Spinal cord (tissue), 10 donors: ENCODE data around the gene CDC42BPB. TPM values are rescaled to one million over a fixed set of nuclear protein-coding genes. Genes with fewer than 3 reads are reported as not detected.

Source experiments
- DNase-seq, 6 donors: peaks; one replicate each; pipeline versions ENCODE4 v3.0.0 to v3.0.0-alpha.2; 2013 to 2015; ENCODE audit warnings: low spot score in 6 of 6, low read depth in 4 of 6
- H3K27ac ChIP-seq: one replicate; pipeline ENCODE4 v1.5.1; 2013; ENCODE audit warnings: low read depth, low read length, control low read depth
- H3K27me3 ChIP-seq: one replicate; pipeline ENCODE4 v1.6.1; 2013; ENCODE audit warnings: low read length; ENCODE audit not compliant: control insufficient read depth, insufficient read depth
- H3K36me3 ChIP-seq: one replicate; pipeline ENCODE4 v1.6.1; 2013; ENCODE audit warnings: low read length; ENCODE audit not compliant: control insufficient read depth, insufficient read depth
- H3K4me1 ChIP-seq: one replicate; pipeline ENCODE4 v1.6.1; 2013; ENCODE audit warnings: low read length; ENCODE audit not compliant: control insufficient read depth, insufficient read depth
- H3K4me3 ChIP-seq: one replicate; pipeline ENCODE4 v1.5.1; 2013; ENCODE audit warnings: low read depth, low read length, control low read depth
- H3K9me3 ChIP-seq: one replicate; pipeline ENCODE4 v1.6.1; 2013; ENCODE audit warnings: low read length; ENCODE audit not compliant: control insufficient read depth, insufficient read depth
- WGBS: methylation state at CpG from one replicate; pipeline ENCODE4 v1.1.5; 2013; ENCODE audit warnings: missing lambda C conversion rate; ENCODE audit not compliant: insufficient coverage; 5-methylcytosine and 5-hydroxymethylcytosine counted together
- polyA plus RNA-seq, 2 donors: library from polyadenylated mRNA; unstranded; fragments of 120-200 nt; gene quantifications; one replicate each; pipeline ENCODE4 v1.2.1, GENCODE V29; 2013; ENCODE audit not compliant: insufficient read length in 2 of 2
- total RNA-seq, 2 donors: library from RNA; depleted of rRNA in 1 of 2; stranded (reverse); fragments of 120-200 nt in 1 of 2; fragments of >200 nt in 1 of 2; gene quantifications; one replicate each; pipeline versions ENCODE4 v1.2.3 to v1.2.4, GENCODE V29; 2013 to 2014
- donor health status: healthy.

CDC42BPB gene
- total and polyA plus RNA-seq, 4 donors, result 69.0 to 115 (median 96.3) TPM

DNA sequence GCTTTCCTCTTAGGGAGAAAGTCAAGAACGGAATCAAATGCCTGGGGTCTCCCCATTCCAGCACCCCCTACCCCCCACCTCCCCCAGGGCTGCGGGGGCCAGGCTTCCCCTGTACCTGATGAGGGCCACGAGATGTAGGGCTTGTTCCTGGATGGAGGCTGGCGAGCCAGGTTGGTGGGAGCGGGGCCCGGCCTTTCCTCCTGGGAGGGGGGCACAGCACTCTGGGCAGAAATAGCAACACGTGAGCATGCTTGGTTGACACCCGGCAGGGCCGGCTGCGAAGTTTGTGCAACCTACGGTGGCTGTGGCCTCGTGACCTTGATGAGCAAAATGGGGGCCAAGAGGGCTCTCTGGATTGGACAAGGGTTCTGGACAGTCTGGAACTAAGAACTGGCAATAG, 119.2 kb downstream of the CDC42BPB start:
- H3K36me3 ChIP-seq, result peaks cover 75% of the 10 kb centered on the region
- H3K27ac ChIP-seq, result no peak overlapping the region
- no peak overlapping the region for H3K4me3 ChIP-seq
- no peaks in the 10 kb centered on the region for H3K9me3 ChIP-seq
- no peak for DNase-seq
- no peaks in the 10 kb centered on the region for H3K4me1 ChIP-seq
- WGBS, result 96% methylated on average over 11 of the region's 12 CpGs
- no peaks in the 10 kb centered on the region for H3K27me3 ChIP-seq

DNA sequence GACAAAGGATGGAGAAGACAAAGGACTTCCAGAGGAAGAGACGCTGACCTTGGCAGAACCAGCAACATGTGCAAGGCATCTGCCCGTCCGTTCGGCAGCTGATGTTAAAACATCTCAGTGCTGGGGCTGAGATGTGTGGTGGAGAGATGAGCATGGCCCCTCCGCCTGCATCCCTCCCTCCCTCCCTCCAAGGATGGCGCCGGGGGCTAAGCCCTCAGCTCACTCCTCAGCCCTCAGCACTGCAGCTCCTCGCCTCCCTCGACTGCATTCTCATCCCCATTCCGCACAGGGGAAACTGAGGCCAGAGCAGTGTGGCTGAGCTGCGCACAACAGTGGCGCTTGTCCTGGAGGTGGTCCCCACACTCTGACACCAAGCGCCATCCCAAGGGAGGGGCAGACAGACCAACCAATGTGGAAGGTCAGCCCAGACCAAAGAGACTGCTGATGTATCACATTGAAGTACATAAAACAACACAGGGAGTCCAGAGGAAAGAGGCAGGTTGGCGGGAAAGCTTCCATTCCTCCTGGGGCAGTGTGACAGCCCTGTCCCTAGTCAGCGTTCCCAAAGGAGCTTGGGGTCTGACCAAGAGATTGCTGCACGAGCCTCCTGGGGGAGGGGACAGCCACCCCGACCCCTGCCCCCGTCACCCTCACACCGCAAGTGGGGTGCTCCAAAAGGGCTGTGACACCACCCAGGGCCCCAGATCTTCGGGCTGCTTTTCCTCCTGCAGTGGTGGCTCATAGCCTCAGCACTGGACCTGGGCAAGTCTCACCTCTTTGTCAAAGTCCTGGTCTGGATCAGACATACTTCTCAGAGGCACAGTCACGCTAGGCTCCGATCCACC, 119.8 kb downstream of the CDC42BPB start:
- no peak overlapping the region for H3K4me3 ChIP-seq
- H3K4me1 ChIP-seq, result no peaks in the 10 kb centered on the region
- H3K27ac ChIP-seq, result no peak overlapping the region
- H3K36me3 ChIP-seq, result peaks cover 74% of the 10 kb centered on the region
- no peaks in the 10 kb centered on the region for H3K27me3 ChIP-seq
- no peaks in the 10 kb centered on the region for H3K9me3 ChIP-seq
- 89% methylated on average over 16 of the region's 22 CpGs for WGBS
- DNase-seq, result no peak

DNA sequence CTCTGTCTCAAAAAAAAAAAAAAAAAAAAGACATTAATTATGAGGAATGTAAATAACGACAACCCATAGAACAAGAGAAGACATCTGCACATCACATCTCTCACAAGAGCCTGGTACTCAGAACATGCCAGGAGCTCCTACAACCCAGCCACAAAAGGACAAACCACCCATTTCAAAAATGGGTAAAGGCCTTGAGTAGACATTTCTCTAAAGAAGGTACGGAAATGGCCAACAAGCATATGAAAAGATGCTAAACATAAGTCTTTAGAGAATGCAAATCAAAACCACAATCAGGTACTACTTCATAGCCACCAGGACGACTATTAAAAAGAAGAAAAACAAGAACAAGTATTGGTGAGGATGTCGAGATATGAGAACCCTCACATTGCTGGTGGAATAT, 121.6 kb downstream of the CDC42BPB start:
- H3K4me3 ChIP-seq, result no peak overlapping the region
- WGBS, result no CpG with 5 or more reads among the region's 4 CpGs
- H3K27me3 ChIP-seq, result peaks cover 6% of the 10 kb centered on the region
- no peak for DNase-seq
- no peak overlapping the region for H3K27ac ChIP-seq
- H3K9me3 ChIP-seq, result no peaks in the 10 kb centered on the region
- H3K36me3 ChIP-seq, result peaks cover 75% of the 10 kb centered on the region
- H3K4me1 ChIP-seq, result peaks cover 2% of the 10 kb centered on the region

DNA sequence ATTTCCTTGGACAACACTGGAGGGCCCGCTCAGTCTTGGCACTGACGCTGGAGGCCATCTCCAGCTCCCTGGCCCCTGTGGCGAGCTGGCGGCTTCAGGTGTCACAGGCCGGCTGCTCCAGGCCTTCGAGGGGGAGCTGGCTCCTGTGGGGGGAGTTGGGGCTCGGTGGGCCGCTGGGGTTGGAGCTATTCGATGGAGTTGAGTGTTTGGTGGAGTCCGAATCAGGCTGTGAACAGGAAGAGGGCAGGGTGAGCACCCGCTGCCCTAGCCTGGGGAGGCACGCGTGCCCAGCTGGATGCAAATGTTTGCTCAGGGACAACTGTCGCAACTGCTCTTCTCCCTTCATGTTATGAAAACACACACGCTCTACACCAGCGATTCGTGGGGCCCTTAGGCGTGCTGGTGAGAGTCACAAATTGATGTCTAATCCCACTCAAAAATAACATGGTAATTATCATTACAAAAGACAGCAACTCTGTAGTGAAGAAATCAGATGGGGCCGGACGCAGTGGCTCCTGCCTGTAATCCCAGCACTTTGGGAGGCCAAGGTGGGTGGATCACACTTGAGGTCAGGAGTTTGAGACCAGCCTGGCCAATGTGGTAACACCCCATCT, 123.6 kb downstream of the CDC42BPB start:
- no peak for DNase-seq
- H3K27ac ChIP-seq, result no peak overlapping the region
- peaks cover 19% of the 10 kb centered on the region for H3K4me1 ChIP-seq
- peaks cover 58% of the 10 kb centered on the region for H3K36me3 ChIP-seq
- H3K9me3 ChIP-seq, result no peaks in the 10 kb centered on the region
- 93% methylated on average over 20 of the region's 20 CpGs for WGBS
- H3K27me3 ChIP-seq, result peaks cover 22% of the 10 kb centered on the region
- no peak overlapping the region for H3K4me3 ChIP-seq

DNA sequence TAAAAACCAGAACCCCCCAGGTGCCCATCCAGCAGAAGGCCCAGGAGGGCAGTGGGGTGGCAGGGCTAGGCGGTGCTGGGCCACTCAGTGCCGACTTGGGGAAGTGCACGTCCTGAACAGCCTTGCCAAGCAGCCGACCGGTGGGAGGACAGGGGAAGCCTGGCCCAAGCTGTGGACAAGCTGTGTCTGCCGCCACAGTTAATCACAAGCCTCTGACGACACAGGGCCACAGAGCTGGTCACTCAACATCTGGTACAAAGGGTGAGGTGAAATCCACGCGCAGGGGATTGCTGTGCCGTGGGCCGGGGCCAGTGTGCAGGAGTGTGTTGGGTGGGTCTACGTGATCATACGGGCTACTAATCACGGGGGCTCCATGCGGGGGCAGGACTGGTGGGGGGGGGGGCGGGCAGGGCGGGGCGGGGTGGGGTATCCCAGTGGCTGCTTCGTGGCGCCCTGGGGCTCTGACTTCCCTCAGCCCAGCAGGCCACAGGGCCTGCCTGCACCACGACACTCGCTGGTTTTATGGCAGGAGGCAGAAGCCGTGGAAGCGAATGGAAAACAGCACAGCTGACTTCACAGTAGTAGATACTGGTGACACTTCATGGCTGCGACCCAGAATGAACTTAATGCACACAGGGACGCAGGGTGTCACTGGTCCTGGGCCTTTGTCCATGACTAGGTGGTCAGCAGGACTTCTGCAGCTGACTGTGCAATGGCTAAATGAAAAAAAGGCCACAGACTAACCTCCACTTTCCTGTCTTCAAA, 124.7 kb downstream of the CDC42BPB start:
- Histone ChIP-seq H3K27ac (no peak overlapping the region), H3K4me1 (peaks cover 29% of the 10 kb centered on the region), H3K27me3 (peaks cover 32% of the 10 kb centered on the region), H3K36me3 (peaks cover 48% of the 10 kb centered on the region), H3K9me3 (no peaks in the 10 kb centered on the region), H3K4me3 (no peak overlapping the region)
- no peak for DNase-seq
- 83% methylated on average over 15 of the region's 26 CpGs for WGBS

DNA sequence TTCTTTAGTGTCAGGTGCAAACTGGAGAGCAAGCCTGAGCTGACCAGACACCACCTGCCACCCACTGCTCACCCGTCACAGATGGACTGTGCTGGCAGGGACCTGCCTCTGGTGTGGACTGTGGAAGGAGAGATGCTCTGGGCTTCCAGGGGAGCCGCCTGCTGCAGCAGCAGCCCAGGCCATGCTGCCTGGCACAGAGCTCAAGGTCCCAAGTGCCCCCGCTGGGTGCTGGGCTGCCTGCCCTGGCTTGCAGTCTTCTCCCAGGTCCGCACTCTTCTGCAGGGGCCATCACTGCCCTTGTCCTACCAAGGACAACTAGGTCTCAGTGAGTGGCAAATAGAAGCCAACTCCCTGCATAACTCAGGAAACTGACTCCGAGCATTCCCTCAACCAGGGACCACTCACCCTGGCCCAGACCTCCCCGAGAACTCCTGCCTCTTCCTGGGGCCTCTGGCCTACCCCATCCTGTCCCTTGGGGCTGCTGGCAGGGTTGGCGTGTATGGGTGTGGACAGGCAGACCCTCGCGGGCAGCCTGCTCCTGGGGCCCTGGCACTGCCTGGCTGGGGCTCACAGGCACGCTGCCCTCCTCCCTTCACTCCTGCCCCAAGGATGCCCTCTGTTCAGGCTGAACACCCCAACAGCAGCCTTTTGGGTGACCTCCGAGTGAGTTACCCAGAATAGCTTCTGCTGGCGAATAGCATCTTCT, 125.6 kb downstream of the CDC42BPB start:
- peaks cover 38% of the 10 kb centered on the region for H3K27me3 ChIP-seq
- peaks cover 40% of the 10 kb centered on the region for H3K36me3 ChIP-seq
- no peak overlapping the region for H3K27ac ChIP-seq
- WGBS, result 88% methylated on average over 11 of the region's 12 CpGs
- no peak for DNase-seq
- no peaks in the 10 kb centered on the region for H3K9me3 ChIP-seq
- peaks cover 30% of the 10 kb centered on the region for H3K4me1 ChIP-seq
- no peak overlapping the region for H3K4me3 ChIP-seq

DNA sequence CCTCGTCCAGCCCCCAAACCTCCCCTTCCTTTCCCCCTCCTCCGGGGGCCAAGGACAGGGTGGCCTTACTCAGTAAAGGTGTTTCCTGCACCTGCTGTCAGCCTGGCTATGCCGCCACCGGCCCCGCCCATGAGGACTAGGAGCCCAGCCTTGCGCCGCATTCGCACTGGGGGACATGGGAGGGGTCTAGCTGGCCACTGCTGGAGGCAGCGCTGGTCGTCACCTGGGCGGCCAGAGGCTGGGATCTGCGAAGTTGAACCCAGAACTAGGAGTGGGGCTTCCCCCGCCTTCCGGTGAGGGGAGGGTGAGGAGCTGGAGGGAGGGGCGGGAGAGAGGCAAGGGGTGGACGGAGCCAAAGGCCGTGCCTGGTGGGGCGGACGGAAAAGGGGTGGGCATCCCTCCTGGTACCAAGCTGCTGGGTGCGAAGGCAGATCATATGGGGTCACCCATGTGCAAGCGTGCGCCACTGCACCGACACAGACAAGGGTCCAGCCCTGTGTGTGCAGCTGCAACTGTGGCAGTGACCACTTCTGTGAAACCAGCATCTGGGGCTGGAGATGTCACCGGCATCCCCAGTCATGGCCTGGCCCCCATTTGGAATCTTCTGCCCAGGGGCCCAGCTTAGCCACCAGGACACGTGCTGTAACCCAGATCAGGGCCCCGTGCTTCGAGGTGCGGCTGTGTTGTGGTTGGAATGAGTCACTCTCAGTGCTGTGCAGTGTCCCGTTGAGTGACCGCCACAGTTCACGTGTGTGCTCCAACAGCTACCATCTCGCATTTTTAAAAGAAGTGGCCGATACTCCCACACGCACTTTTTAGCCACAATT, 126.4 kb downstream of the CDC42BPB start:
- H3K27me3 ChIP-seq, result peaks cover 42% of the 10 kb centered on the region
- 52% methylated on average over 33 of the region's 34 CpGs for WGBS
- no peak for DNase-seq

DNA sequence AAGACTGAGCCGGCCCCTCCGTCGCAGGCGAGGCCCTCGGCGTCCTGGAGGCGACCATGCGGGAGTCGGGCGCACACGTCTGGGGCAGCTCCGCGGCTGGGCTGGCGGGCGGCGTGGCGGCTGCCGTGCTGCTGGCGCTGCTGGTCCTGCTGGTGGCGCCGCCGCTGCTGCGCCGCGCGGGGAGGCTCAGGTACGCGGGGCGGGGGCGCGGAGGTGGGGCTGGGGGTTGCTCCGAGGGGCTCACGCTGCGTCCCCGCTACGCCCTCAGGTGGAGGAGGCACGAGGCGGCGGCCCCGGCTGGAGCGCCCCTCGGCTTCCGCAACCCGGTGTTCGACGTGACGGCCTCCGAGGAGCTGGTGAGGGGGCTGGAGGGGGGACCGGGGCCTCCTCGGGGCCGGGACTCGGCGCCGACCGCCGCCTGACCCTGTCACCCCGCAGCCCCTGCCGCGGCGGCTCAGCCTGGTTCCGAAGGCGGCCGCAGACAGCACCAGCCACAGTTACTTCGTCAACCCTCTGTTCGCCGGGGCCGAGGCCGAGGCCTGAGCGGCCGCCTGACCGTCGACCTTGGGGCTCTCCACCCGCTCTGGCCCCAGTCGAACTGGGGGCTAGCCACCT, 127.1 kb downstream of the CDC42BPB start:
- peaks cover 30% of the 10 kb centered on the region for H3K4me1 ChIP-seq
- H3K36me3 ChIP-seq, result peaks cover 37% of the 10 kb centered on the region
- H3K4me3 ChIP-seq, result no peak overlapping the region
- DNase-seq, result no peak
- no peaks in the 10 kb centered on the region for H3K9me3 ChIP-seq
- under 1% methylated on average over 73 of the region's 74 CpGs for WGBS
- peaks cover 49% of the 10 kb centered on the region for H3K27me3 ChIP-seq
- no peak overlapping the region for H3K27ac ChIP-seq

More for the DNA sequence above, 126.4 kb downstream of the CDC42BPB start:
- Histone ChIP-seq H3K4me3 (no peak overlapping the region), H3K36me3 (peaks cover 40% of the 10 kb centered on the region), H3K27ac (no peak overlapping the region), H3K4me1 (peaks cover 30% of the 10 kb centered on the region), H3K9me3 (no peaks in the 10 kb centered on the region)
